ENCODE data around the gene ARFIP1. TPM values are rescaled to one million over a fixed set of nuclear protein-coding genes. Genes with fewer than 3 reads are reported as not detected.

Gene ARFIP1
- total RNA-seq, 3 donors from 2014 or later (not counting 1 experiment from before 2014, with no cell fraction given): 13.7 to 20.6 (median 14.6) TPM

DNA sequence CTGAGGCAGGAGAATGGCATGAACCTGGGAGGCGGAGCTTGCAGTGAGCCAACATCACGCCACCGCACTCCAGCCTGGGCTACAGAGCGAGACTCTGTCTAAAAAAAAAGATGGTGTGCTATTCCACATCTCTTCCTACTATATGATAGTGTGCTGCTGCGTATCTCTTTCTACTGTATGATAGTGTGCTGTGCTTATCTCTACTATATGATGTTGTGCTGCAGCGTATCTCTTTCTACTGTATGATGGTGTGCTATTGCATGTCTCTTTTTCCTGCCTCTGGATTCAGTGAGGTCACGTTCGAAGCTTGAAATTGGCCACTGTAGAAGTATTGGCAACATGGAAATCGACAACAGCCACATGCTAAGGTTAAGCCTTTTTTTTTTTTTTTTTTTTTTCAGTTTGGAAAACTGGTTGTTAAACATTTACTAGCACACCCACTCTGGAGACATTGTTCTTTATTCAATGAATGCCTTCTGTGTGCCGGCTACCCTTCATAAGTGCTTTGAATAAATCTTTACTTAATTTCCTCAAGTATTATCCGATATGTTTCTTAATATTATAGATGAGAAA is 31.0 kb downstream of the ARFIP1 start:
- 97% methylated on average over 7 of the region's 11 CpGs for WGBS (ENCODE audit: insufficient coverage)
- intact Hi-C loops (cut with micrococcal nuclease): no loop called here

DNA sequence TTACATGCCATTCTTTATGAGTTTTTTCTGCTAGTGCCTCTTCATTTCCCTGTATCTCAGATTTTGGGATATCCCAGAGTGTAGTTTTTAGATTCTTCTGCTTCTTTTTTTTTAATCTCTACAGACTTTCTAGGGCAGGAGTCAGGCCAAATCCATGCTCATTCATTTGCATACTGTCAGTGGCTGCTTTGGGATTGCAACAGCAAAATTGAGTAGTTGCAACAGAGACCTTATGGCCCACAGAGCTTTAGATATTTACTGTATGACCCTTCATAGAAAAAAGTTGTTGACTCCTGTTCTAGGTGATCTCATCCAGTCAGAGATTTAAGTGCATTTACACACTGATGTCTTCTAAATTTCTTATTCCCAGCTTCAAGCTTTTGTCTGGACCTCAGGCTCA is 35.3 kb downstream of the ARFIP1 start:
- H3K36me3 Mint-ChIP-seq: no peaks in the 10 kb centered on the region
- no peak overlapping the region for H3K4me3 Mint-ChIP-seq
- Histone ChIP-seq H3K27me3 (ENCODE audit: control insufficient read depth, insufficient read depth, low read length) (no peaks in the 10 kb centered on the region), H3K36me3 (ENCODE audit: control insufficient read depth, insufficient read depth, low read length) (no peaks in the 10 kb centered on the region), H3K4me3 (ENCODE audit: low read length) (no peak overlapping the region), H3K4me1 (ENCODE audit: control insufficient read depth, insufficient read depth, low read length) (no peaks in the 10 kb centered on the region), H3K27ac (ENCODE audit: low read length) (no peak overlapping the region), H3K9me3 (ENCODE audit: control insufficient read depth, insufficient read depth, low read length) (peaks cover 8% of the 10 kb centered on the region)
- ATAC-seq: no peak
- TF ChIP-seq, protein P1, sequence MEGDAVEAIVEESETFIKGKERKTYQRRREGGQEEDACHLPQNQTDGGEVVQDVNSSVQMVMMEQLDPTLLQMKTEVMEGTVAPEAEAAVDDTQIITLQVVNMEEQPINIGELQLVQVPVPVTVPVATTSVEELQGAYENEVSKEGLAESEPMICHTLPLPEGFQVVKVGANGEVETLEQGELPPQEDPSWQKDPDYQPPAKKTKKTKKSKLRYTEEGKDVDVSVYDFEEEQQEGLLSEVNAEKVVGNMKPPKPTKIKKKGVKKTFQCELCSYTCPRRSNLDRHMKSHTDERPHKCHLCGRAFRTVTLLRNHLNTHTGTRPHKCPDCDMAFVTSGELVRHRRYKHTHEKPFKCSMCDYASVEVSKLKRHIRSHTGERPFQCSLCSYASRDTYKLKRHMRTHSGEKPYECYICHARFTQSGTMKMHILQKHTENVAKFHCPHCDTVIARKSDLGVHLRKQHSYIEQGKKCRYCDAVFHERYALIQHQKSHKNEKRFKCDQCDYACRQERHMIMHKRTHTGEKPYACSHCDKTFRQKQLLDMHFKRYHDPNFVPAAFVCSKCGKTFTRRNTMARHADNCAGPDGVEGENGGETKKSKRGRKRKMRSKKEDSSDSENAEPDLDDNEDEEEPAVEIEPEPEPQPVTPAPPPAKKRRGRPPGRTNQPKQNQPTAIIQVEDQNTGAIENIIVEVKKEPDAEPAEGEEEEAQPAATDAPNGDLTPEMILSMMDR (IDR thresholded peaks at IDR 0.05): no peak
- intact Hi-C loops (cut with micrococcal nuclease): no loop called here
- DNase-seq: no peak
- H3K27me3 Mint-ChIP-seq (ENCODE audit: low read depth in 2 of 2): no peaks in the 10 kb centered on the region
- H3K9me3 Mint-ChIP-seq: peaks cover 0 to 7% of the 10 kb centered on the region in 2 donors
- peaks cover 21 to 30% of the 10 kb centered on the region in 2 donors for H3K4me1 Mint-ChIP-seq
- H3K27ac Mint-ChIP-seq: no peak overlapping the region

More for the DNA sequence above, 31.0 kb downstream of the ARFIP1 start:
- Histone ChIP-seq H3K36me3 (ENCODE audit: control insufficient read depth, insufficient read depth, low read length) (no peaks in the 10 kb centered on the region), H3K9me3 (ENCODE audit: control insufficient read depth, insufficient read depth, low read length) (peaks cover 8% of the 10 kb centered on the region), H3K27me3 (ENCODE audit: control insufficient read depth, insufficient read depth, low read length) (no peaks in the 10 kb centered on the region), H3K4me1 (ENCODE audit: control insufficient read depth, insufficient read depth, low read length) (no peaks in the 10 kb centered on the region), H3K27ac (ENCODE audit: low read length) (no peak overlapping the region), H3K4me3 (ENCODE audit: low read length) (no peak overlapping the region)
- Mint-ChIP-seq H3K27ac (peak overlapping the region in 1 of 2 donors; percentile 25), H3K36me3 (no peaks in the 10 kb centered on the region), H3K4me3 (no peak overlapping the region), H3K9me3 (peaks cover 0 to 4% of the 10 kb centered on the region in 2 donors), H3K4me1 (peaks cover 21 to 30% of the 10 kb centered on the region in 2 donors), H3K27me3 (ENCODE audit: low read depth in 2 of 2) (no peaks in the 10 kb centered on the region)
- DNase-seq (no peak), ATAC-seq (no peak)
- TF ChIP-seq, protein P1 (IDR thresholded peaks at IDR 0.05): no peak

- Histone ChIP-seq H3K27me3 (ENCODE audit: control insufficient read depth, insufficient read depth, low read length) (no peaks in the 10 kb centered on the region), H3K9me3 (ENCODE audit: control insufficient read depth, insufficient read depth, low read length) (peaks cover 8% of the 10 kb centered on the region), H3K27ac (ENCODE audit: low read length) (no peak overlapping the region), H3K4me1 (ENCODE audit: control insufficient read depth, insufficient read depth, low read length) (no peaks in the 10 kb centered on the region), H3K36me3 (ENCODE audit: control insufficient read depth, insufficient read depth, low read length) (no peaks in the 10 kb centered on the region), H3K4me3 (ENCODE audit: low read length) (no peak overlapping the region)
- Mint-ChIP-seq H3K4me3 (no peak overlapping the region), H3K27ac (peak overlapping the region in 1 of 2 donors; percentile 43), H3K36me3 (no peaks in the 10 kb centered on the region), H3K27me3 (ENCODE audit: low read depth in 2 of 2) (no peaks in the 10 kb centered on the region), H3K4me1 (peaks cover 21 to 26% of the 10 kb centered on the region in 2 donors), H3K9me3 (peaks cover 0 to 7% of the 10 kb centered on the region in 2 donors)
- TF ChIP-seq, protein P1 (IDR thresholded peaks at IDR 0.05): no peak
- DNase-seq (no peak), ATAC-seq (no peak)
- intact Hi-C loops (cut with micrococcal nuclease): no loop called here
Observed at GRCh38 chr4:152817331-152817730, 37.6 kb downstream of the ARFIP1 start.

Data from natural killer cell (primary cell).